GM18907 (cell line): ENCODE measurements around the gene HPCAL1.
"Not testable (repeated sequence)": the region's sequence is repeated elsewhere in the genome, so short reads cannot be mapped to it uniquely, and the experiment has no call there.

Experiments
- ATAC-seq: cut with Tn5 transposase; IDR thresholded peaks from one replicate; pipeline ENCODE4 v1.9.1; 2021; ENCODE audit warnings: mild to moderate bottlenecking, moderate library complexity; ENCODE audit not compliant: unreplicated experiment

HPCAL1 gene

GRCh38 chr2:10449838-10450691, 147.4 kb downstream of the HPCAL1 start:
- no peak for ATAC-seq

- ATAC-seq: no peak
Measured at GRCh38 chr2:10451819-10452218, 149.1 kb downstream of the HPCAL1 start.

- no peak for ATAC-seq
Measured at GRCh38 chr2:10452312-10452711, 149.6 kb downstream of the HPCAL1 start.

GRCh38 chr2:10452956-10453904, 150.5 kb downstream of the HPCAL1 start:
- ATAC-seq: no peak

- ATAC-seq: no peak
Measured at GRCh38 chr2:10453905-10454298, 151.2 kb downstream of the HPCAL1 start.

GRCh38 chr2:10454505-10454904, 151.8 kb downstream of the HPCAL1 start:
- no peak for ATAC-seq

- ATAC-seq: not testable (repeated sequence)
Measured at GRCh38 chr2:10457195-10457594, 154.5 kb downstream of the HPCAL1 start.

- ATAC-seq: no peak
Measured at GRCh38 chr2:10457846-10458598, 155.3 kb downstream of the HPCAL1 start.

- ATAC-seq: no peak
Measured at GRCh38 chr2:10460366-10460796, 157.7 kb downstream of the HPCAL1 start.

GRCh38 chr2:10462178-10463083, 159.7 kb downstream of the HPCAL1 start:
- ATAC-seq: no peak

GRCh38 chr2:10465910-10466309, 163.2 kb downstream of the HPCAL1 start:
- ATAC-seq: no peak

GRCh38 chr2:10466801-10467200, 164.1 kb downstream of the HPCAL1 start:
- no peak for ATAC-seq

GRCh38 chr2:10467401-10467800, 164.7 kb downstream of the HPCAL1 start:
- no peak for ATAC-seq

- ATAC-seq: no peak
Measured at GRCh38 chr2:10469301-10469700, 166.6 kb downstream of the HPCAL1 start.

- ATAC-seq: no peak
Measured at GRCh38 chr2:10469955-10470608, 167.4 kb downstream of the HPCAL1 start.

GRCh38 chr2:10471046-10471571, 168.4 kb downstream of the HPCAL1 start:
- no peak for ATAC-seq

- no peak for ATAC-seq
Measured at GRCh38 chr2:10471955-10472354, 169.3 kb downstream of the HPCAL1 start.

- no peak for ATAC-seq
Measured at GRCh38 chr2:10473121-10473756, 170.5 kb downstream of the HPCAL1 start.
